ENCODE measurements around the gene C5orf52. TPM values are rescaled to one million over a fixed set of nuclear protein-coding genes. Genes with fewer than 3 reads are reported as not detected.
"Not testable (repeated sequence)": the region's sequence is repeated elsewhere in the genome, so short reads cannot be mapped to it uniquely, and the experiment has no call there.

The C5orf52 gene
- total and polyA plus RNA-seq, 3 experiments from 2014 or later, result not detected

GRCh38 chr5:157714596-157714864, 43.2 kb downstream of the C5orf52 start:
- CTCF ChIA-PET, result no interaction called here
- H3K36me3 Mint-ChIP-seq, result peaks cover 0 to 3% (median 0%) of the 10 kb centered on the region in 3 donors
- peaks cover 12% of the 10 kb centered on the region for H3K4me1 ChIP-seq (ENCODE audit: insufficient read depth, low read length)

GRCh38 chr5:157718519-157718918, 47.2 kb downstream of the C5orf52 start:
- DNase-seq, result peak in 2 of 5 donors; percentile 8 to 18
- peak overlapping the region in 2 of 8 donors; percentile 55 to 72 for H3K27ac Mint-ChIP-seq
- no peaks in the 10 kb centered on the region for H3K27me3 Mint-ChIP-seq
- Histone ChIP-seq H3K36me3 (ENCODE audit: insufficient read depth, low read length) (no peaks in the 10 kb centered on the region), H3K9me3 (ENCODE audit: low read length) (no peaks in the 10 kb centered on the region), H3K27me3 (ENCODE audit: insufficient read depth, low read length, poor library complexity, severe bottlenecking) (no peaks in the 10 kb centered on the region), H3K27ac (ENCODE audit: low read depth, low read length) (no peak overlapping the region), H3K4me3 (ENCODE audit: low read length) (no peak overlapping the region), H3K4me1 (ENCODE audit: insufficient read depth, low read length) (peaks cover 12% of the 10 kb centered on the region)
- no peaks in the 10 kb centered on the region for H3K9me3 Mint-ChIP-seq
- peaks cover 12 to 21% (median 16%) of the 10 kb centered on the region in 3 donors for H3K4me1 Mint-ChIP-seq
- H3K4me3 Mint-ChIP-seq, result no peak overlapping the region
- CTCF ChIA-PET, result interaction anchor here (0.6 to 4.0 kb wide), 14 partner anchors 10 to 288 kb away, joined by 3 to 26 read pairs (median 4); partner anchors contain the start of genes LSM11, NIPAL4 and THG1L
- H3K36me3 Mint-ChIP-seq, result peaks cover 0 to 6% (median 6%) of the 10 kb centered on the region in 3 donors
- POLR2A ChIA-PET, result no interaction called here

More at GRCh38 chr5:157714596-157714864, 43.2 kb downstream of the C5orf52 start:
- no peaks in the 10 kb centered on the region for H3K9me3 ChIP-seq (ENCODE audit: low read length)
- no peaks in the 10 kb centered on the region for H3K9me3 Mint-ChIP-seq
- H3K4me1 Mint-ChIP-seq, result peaks cover 12 to 21% (median 16%) of the 10 kb centered on the region in 3 donors
- no peak overlapping the region for H3K27ac ChIP-seq (ENCODE audit: low read depth, low read length)
- H3K27me3 ChIP-seq (ENCODE audit: insufficient read depth, low read length, poor library complexity, severe bottlenecking), result no peaks in the 10 kb centered on the region
- no peaks in the 10 kb centered on the region for H3K27me3 Mint-ChIP-seq
- no peaks in the 10 kb centered on the region for H3K36me3 ChIP-seq (ENCODE audit: insufficient read depth, low read length)
- no peak overlapping the region for H3K4me3 Mint-ChIP-seq
- no peak for DNase-seq
- no peak overlapping the region for H3K4me3 ChIP-seq (ENCODE audit: low read length)
- POLR2A ChIA-PET, result no interaction called here
- H3K27ac Mint-ChIP-seq, result no peak overlapping the region

GRCh38 chr5:157719245-157719644, 47.9 kb downstream of the C5orf52 start:
- Mint-ChIP-seq H3K36me3 (peaks cover 0 to 8% (median 6%) of the 10 kb centered on the region in 3 donors), H3K4me1 (peaks cover 12 to 21% (median 16%) of the 10 kb centered on the region in 3 donors), H3K27me3 (no peaks in the 10 kb centered on the region), H3K9me3 (no peaks in the 10 kb centered on the region), H3K4me3 (no peak overlapping the region), H3K27ac (no peak overlapping the region)
- ChIA-PET CTCF (interaction anchor here (0.8 to 4.0 kb wide), 10 partner anchors 11 to 288 kb away, joined by 3 to 26 read pairs (median 6); partner anchors contain the start of genes LSM11, NIPAL4 and THG1L), POLR2A (interaction anchor here (0.6 to 0.7 kb wide), 2 partner anchors 98 to 364 kb away, joined by 3 to 4 read pairs; no protein-coding TSS in a partner anchor)
- no peak overlapping the region for H3K27ac ChIP-seq (ENCODE audit: low read depth, low read length)
- H3K4me3 ChIP-seq (ENCODE audit: low read length), result no peak overlapping the region
- DNase-seq, result no peak
- H3K36me3 ChIP-seq (ENCODE audit: insufficient read depth, low read length), result no peaks in the 10 kb centered on the region
- H3K4me1 ChIP-seq (ENCODE audit: insufficient read depth, low read length), result peaks cover 12% of the 10 kb centered on the region
- no peaks in the 10 kb centered on the region for H3K27me3 ChIP-seq (ENCODE audit: insufficient read depth, low read length, poor library complexity, severe bottlenecking)
- H3K9me3 ChIP-seq (ENCODE audit: low read length), result no peaks in the 10 kb centered on the region

GRCh38 chr5:157721159-157721558, 49.8 kb downstream of the C5orf52 start:
- no peak overlapping the region for H3K27ac Mint-ChIP-seq
- peaks cover 0 to 10% (median 6%) of the 10 kb centered on the region in 3 donors for H3K36me3 Mint-ChIP-seq
- Histone ChIP-seq H3K27ac (ENCODE audit: low read depth, low read length) (no peak overlapping the region), H3K4me3 (ENCODE audit: low read length) (no peak overlapping the region), H3K9me3 (ENCODE audit: low read length) (no peaks in the 10 kb centered on the region), H3K36me3 (ENCODE audit: insufficient read depth, low read length) (no peaks in the 10 kb centered on the region), H3K4me1 (ENCODE audit: insufficient read depth, low read length) (peaks cover 12% of the 10 kb centered on the region), H3K27me3 (ENCODE audit: insufficient read depth, low read length, poor library complexity, severe bottlenecking) (no peaks in the 10 kb centered on the region)
- H3K4me1 Mint-ChIP-seq, result peaks cover 12 to 21% (median 16%) of the 10 kb centered on the region in 3 donors
- no peak for DNase-seq
- ChIA-PET CTCF (interaction anchor here (1.1 to 1.2 kb wide), 3 partner anchors 22 to 393 kb away, joined by 3 to 4 read pairs (median 4); partner anchors contain the start of gene LSM11), POLR2A (no interaction called here)
- no peaks in the 10 kb centered on the region for H3K27me3 Mint-ChIP-seq
- H3K9me3 Mint-ChIP-seq, result no peaks in the 10 kb centered on the region
- H3K4me3 Mint-ChIP-seq, result no peak overlapping the region

GRCh38 chr5:157722895-157723294, 51.6 kb downstream of the C5orf52 start:
- H3K9me3 ChIP-seq (ENCODE audit: low read length); POLR2A ChIA-PET; H3K27ac ChIP-seq (ENCODE audit: low read depth, low read length); DNase-seq; H3K4me3 ChIP-seq (ENCODE audit: low read length); CTCF ChIA-PET; H3K27me3 ChIP-seq (ENCODE audit: insufficient read depth, low read length, poor library complexity, severe bottlenecking); H3K4me1 Mint-ChIP-seq; H3K4me3 Mint-ChIP-seq; H3K27me3 Mint-ChIP-seq; H3K4me1 ChIP-seq (ENCODE audit: insufficient read depth, low read length); H3K27ac Mint-ChIP-seq; H3K9me3 Mint-ChIP-seq; H3K36me3 ChIP-seq (ENCODE audit: insufficient read depth, low read length): not testable (repeated sequence)
- peaks cover 0 to 10% (median 6%) of the 10 kb centered on the region in 3 donors for H3K36me3 Mint-ChIP-seq

- H3K9me3 ChIP-seq (ENCODE audit: low read length); H3K4me3 ChIP-seq (ENCODE audit: low read length); CTCF ChIA-PET; H3K27me3 ChIP-seq (ENCODE audit: insufficient read depth, low read length, poor library complexity, severe bottlenecking); DNase-seq; H3K36me3 ChIP-seq (ENCODE audit: insufficient read depth, low read length); H3K4me3 Mint-ChIP-seq; H3K4me1 ChIP-seq (ENCODE audit: insufficient read depth, low read length); H3K27ac Mint-ChIP-seq; H3K9me3 Mint-ChIP-seq; H3K27ac ChIP-seq (ENCODE audit: low read depth, low read length); POLR2A ChIA-PET; H3K27me3 Mint-ChIP-seq: not testable (repeated sequence)
- Mint-ChIP-seq H3K4me1 (peaks cover 9 to 11% (median 10%) of the 10 kb centered on the region in 3 donors), H3K36me3 (peaks cover 0 to 11% (median 7%) of the 10 kb centered on the region in 3 donors)
Observed at GRCh38 chr5:157726607-157727006, 55.3 kb downstream of the C5orf52 start.

GRCh38 chr5:157727858-157728257, 56.5 kb downstream of the C5orf52 start:
- H3K4me1 ChIP-seq (ENCODE audit: insufficient read depth, low read length); DNase-seq; H3K27ac ChIP-seq (ENCODE audit: low read depth, low read length); H3K27me3 Mint-ChIP-seq; H3K4me3 ChIP-seq (ENCODE audit: low read length); H3K9me3 Mint-ChIP-seq; H3K27me3 ChIP-seq (ENCODE audit: insufficient read depth, low read length, poor library complexity, severe bottlenecking); H3K27ac Mint-ChIP-seq; H3K9me3 ChIP-seq (ENCODE audit: low read length); H3K36me3 ChIP-seq (ENCODE audit: insufficient read depth, low read length); H3K36me3 Mint-ChIP-seq; POLR2A ChIA-PET; H3K4me3 Mint-ChIP-seq: not testable (repeated sequence)
- CTCF ChIA-PET, result interaction anchor here (1.1 to 2.9 kb wide), 2 partner anchors 11 to 15 kb away, joined by 3 to 18 read pairs; partner anchors contain the start of gene LSM11
- peaks cover 17 to 24% (median 21%) of the 10 kb centered on the region in 3 donors for H3K4me1 Mint-ChIP-seq
